Purkinje cell (primary cell): ENCODE measurements around the gene TRIM10. TPM values are rescaled to one million over a fixed set of nuclear protein-coding genes. Genes with fewer than 3 reads are reported as not detected.

Experiments used
- polyA plus RNA-seq: library from polyadenylated mRNA; unstranded; fragments of >200 nt; fragmentation: Nextera tagmentation; gene quantifications from 2 replicates; pipeline ENCODE4 v1.2.1, GENCODE V29; 2014

The TRIM10 gene
- not detected in 2 replicates for polyA plus RNA-seq

GRCh38 chr6:30160785-30161531, at the start of gene TRIM10:
TRIM10 (minus strand) TSS chr6:30161211; CDS start chr6:30160858, 353 bp downstream.

GRCh38 chr6:30163090-30163917, 2.3 kb upstream of the TRIM10 start, which contains the start of gene TRIM15:
TRIM15 (plus strand) TSS chr6:30163546; CDS start chr6:30163685, 139 bp downstream.

GRCh38 chr6:30135757-30136156, 25.3 kb downstream of the TRIM10 start, which contains the start of gene TRIM40:
TRIM40 (plus strand) TSS chr6:30136140; CDS start chr6:30137037, 897 bp downstream.

GRCh38 chr6:30113003-30113759, 47.8 kb downstream of the TRIM10 start, which contains the start of gene TRIM31:
TRIM31 (minus strand) TSS chr6:30113090; CDS start chr6:30112805, 285 bp downstream.

Other genes with a start within 250 kb of the TRIM10 start
- 9.9 and 13.0 TPM in 2 replicates for gene HLA-A, start 218.7 kb downstream of the TRIM10 start, polyA plus RNA-seq
- gene POLR1H, start 99.9 kb downstream of the TRIM10 start, polyA plus RNA-seq = 33.7 and 36.2 TPM in 2 replicates
- 32.6 and 42.3 TPM in 2 replicates for gene PPP1R11, start 94.0 kb downstream of the TRIM10 start, polyA plus RNA-seq
- 1.2 TPM in 1 of 2 replicates, not detected in the other for gene RNF39, start 85.4 kb downstream of the TRIM10 start, polyA plus RNA-seq
- gene TRIM31, start 48.1 kb downstream of the TRIM10 start, polyA plus RNA-seq = not detected in 2 replicates
- not detected in 2 replicates for gene TRIM40, start 25.1 kb downstream of the TRIM10 start, polyA plus RNA-seq
- gene TRIM15, start 2.3 kb upstream of the TRIM10 start, polyA plus RNA-seq = not detected in 2 replicates
- 3.3 and 7.5 TPM in 2 replicates for gene TRIM26, start 52.2 kb upstream of the TRIM10 start, polyA plus RNA-seq
- 1.7 and 2.1 TPM in 2 replicates for gene TRIM39, start 165.7 kb upstream of the TRIM10 start, polyA plus RNA-seq
- 76.2 and 114 TPM in 2 replicates for gene RPP21, start 183.9 kb upstream of the TRIM10 start, polyA plus RNA-seq